ENCODE measurements around the gene NSL1.
A peak's percentile ranks its signal among the peaks of the same experiment; 100 is the strongest.
"Not testable (repeated sequence)": the region's sequence is repeated elsewhere in the genome, so short reads cannot be mapped to it uniquely, and the experiment has no call there.

NSL1 gene

DNA sequence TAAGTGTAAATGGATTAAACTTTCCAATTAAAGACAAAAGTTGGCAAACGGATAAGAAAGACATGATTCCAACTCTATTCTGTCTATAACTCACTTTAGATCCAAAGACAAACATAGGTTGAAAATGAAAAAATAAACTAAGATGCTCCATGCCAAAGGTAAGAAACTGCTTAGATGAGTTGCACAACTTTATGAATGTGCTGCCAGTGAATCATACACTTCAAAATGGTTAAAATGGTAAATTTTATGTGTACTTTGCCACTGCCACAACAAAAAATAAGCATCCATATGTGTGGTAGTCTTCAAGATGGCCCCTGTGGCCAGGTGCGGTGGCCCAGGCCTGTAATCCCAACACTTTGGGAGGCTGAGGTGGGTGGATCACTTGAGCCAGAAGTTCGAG is 45.0 kb downstream of the NSL1 start:
- no peak for DNase-seq

GRCh38 chr1:212745303-212745702 is 46.3 kb downstream of the NSL1 start:
- no peak for DNase-seq

DNA sequence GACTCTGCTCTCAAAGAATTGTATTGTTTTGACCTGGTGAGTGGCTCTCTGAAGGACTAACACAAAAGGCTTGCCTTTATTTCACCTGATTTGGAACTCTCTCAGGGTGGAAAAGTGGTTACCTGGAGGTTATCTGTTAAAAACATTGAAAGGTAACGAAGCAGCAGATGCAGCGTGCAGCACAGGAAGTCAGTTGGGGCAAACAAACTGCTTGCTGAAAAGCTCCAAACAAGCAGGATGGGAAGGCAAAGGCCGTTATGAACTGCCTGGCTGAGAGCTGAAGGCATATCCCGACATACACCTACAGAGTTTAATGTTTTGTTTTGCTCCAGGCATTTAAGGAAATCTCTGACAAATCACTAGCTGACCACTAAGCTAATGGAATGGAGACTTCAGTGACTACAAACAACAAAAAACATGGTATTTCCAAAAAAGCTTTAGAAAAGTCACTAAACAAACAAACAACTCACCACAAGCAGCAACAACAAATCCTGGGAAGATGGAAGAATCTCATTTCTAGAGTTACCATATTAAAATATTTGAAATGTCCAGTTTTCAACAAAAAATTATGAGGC is 47.6 kb downstream of the NSL1 start:
- DNase-seq, result no peak

DNA sequence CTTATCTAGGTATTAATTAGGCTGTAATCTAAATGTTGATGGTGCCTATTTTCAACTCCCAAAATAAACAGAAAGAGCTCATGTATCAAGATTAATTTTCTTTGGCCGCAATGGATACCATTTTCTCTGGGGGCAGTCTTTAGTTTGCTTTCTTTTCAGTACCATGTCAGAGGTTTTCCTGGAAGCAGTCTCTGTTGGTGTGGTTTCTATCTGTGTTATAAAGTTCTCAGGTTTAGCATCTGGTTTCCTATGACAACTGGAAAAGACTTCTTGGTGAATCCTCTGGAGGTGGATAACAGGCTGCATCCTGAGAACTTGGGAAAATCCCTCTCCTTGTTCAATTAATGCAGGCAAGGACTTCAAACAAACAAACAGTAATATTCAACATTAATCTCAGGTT is 53.2 kb downstream of the NSL1 start:
- no peak for DNase-seq

DNA sequence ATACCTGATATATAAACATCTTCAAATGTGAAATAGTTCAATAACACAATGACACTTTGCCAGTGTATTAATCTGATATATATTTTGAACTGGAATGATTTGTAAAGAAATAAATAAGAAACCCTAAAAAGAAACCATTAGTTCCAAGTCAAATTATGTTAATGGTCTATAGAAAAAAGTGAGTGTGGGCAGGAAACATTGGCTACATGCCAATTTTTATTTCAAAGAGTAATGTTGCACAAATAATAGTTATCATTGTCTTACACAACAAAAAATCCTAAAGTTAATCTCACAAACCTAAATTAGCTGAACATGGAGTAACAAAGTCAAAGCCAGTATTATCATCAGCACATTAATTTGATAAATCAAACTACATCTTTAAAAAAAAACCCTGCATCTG is 54.0 kb downstream of the NSL1 start:
- DNase-seq, result no peak

DNA sequence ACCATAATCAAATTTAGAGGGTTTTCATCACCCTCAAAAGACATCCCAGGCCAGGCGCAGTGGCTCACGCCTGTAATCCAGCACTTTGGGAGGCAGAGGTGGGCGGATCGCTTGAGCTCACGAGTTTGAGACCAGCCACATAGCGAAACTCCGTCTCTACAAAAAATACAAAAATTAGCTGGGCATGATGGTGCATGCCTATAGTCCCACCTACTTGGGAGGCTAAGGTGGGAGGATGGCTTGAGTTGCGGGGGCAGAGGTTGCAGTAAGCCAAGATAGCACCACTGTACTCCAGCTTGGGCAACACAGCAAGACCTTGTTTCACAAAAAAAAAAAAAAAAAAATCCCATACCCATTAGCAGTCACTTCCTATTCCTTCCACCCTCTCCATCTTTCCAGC is 58.5 kb downstream of the NSL1 start:
- DNase-seq, result no peak

DNA sequence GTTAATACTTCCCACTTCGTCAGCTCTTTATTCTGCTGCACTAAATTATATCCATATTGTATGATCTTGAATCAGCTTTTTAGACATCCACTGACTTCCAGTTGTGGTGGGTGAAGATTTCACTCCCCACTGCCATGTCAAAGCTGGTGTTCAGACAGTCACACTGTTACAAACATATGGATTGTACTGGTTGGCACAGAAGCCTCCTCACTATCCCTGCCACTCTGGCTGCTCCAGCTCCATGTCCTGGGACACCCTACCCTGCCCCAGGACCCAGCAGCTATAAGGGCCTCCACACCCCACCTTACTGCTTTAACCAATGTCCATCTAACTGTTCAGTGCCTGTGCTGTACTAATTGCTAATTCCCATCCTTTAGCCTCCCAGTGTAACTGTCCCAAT is 59.9 kb downstream of the NSL1 start:
- DNase-seq, result no peak

- peak; percentile 43 for DNase-seq
These were observed 63.0 kb downstream of the NSL1 start for GRCh38 chr1:212728606-212729005.

DNA sequence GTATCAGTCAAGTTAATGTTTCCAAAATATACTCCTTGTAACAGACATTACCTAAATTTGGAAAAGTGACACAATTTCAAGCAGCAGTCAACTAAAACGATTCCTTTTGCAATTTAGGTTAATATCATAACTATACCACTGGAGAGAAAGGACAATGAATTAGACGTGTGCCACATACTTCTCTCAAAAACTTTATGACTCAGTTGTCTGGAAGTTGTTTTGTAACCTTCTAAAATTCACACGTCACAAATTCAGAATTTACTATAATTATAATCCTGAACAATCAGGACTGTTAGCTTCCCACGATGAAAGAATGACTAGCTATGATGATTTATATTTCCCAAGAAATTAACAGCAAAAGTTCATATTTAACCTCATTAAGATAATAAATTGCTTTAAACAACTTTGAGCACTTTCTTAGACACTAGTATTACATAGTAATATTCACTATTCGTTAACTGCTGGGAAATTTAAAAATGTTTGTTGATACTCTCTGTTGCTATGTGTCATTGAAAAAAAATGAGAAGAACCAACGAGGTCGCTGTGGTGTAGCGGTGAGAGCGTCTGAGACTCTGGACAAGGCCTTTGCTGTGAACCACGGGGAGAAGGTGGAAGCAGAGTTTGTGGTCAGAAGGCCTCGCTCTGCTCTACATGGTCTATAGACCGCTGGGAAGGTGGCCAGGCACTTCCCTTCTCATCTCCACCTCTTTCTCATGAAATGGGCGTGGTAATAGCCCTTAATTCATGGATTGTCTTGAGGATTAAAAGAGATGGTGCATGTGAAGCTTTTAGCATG is 64.0 kb downstream of the NSL1 start:
- peak; percentile 50 for DNase-seq

- DNase-seq, result not testable (repeated sequence)
These were observed 66.9 kb downstream of the NSL1 start for GRCh38 chr1:212724679-212725078.

DNA sequence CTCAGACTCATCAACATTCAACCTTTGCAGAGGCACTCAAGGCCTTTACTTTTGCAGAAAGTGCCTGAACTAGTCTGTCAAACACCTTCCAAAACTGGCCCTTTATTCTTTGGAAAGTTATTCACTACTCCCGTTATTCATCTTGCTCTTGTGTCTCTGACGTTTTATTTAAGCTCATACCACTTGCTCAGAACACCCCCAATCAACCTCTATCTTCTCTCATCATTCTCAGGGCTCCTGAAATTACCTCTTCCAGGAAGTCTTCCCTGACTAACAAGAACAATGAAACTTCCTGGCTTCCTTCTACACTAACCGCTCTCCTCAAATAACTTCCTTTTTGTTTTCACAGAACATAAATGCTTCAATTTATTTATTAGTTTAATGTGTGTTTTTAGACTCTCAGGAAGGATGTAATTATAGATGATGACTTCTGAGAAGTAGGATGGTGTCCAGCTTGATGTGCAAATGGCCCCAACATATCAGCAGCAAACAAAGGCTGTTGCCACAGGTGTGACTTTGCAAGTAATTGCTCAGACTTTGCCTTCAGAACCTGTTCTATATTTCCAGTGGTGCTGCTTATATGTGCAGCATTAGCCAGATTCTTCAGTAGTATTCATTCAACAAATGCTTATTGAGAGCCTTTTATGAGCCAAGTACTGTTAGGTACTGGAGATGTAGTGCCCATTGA is 69.2 kb downstream of the NSL1 start:
- DNase-seq, result no peak

- DNase-seq, result peak; percentile 72
These were observed 70.0 kb downstream of the NSL1 start for GRCh38 chr1:212721388-212722247.

DNA sequence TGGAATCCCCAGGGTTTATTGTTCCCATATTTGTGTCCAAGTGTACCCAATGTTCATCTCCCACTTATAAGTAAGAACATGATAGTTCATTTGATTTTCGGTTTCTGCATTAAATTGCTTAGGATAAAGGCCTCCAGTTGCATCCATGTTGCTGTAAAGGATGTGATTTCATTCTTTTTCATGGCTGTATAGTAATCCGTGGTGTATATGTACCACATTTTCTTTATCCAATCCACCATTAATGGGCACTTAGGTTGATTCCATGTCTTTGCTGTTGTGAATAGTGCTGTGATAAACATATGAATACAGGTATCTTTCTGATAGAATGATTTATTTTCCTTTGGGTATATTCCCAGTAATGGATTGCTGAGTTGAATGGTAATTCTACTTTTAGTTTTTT is 71.9 kb downstream of the NSL1 start:
- DNase-seq, result no peak

DNA sequence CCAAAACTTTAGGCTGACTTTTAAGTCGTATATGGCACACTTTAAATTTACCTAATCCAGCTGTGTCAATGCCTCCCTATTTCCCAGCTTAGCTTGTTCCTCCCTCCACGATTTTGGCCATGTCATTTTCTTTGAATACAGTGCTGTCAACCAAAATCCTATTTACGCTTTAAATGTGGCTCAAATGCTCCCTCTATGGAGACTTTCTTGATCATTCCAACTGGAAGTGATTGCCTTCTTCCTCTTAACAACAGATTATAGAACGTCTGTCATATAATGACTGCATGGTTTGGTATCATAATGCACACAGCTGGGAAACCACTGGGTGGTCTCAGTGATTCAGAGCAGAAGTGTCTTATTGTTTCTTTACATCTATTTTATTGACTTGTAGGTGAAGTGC is 73.1 kb downstream of the NSL1 start:
- no peak for DNase-seq

DNA sequence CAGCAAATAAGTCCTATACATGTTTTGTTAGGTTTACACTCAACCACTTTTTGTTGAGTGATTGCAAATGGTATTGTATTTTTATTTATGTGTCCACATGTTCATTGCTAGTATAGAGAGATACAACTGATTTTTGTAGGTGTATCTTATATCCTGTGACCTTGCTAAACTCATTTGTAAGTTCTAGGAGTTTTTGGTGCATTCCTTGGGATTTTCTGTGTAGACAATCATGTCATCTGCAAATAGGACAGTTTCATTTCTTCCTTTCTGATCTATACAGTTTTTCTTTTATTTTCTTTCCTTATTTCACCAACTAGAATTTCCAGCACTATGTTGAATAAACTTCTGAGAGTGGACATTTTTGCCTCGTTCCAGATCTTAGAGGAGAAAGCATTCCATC is 75.4 kb downstream of the NSL1 start:
- no peak for DNase-seq

DNA sequence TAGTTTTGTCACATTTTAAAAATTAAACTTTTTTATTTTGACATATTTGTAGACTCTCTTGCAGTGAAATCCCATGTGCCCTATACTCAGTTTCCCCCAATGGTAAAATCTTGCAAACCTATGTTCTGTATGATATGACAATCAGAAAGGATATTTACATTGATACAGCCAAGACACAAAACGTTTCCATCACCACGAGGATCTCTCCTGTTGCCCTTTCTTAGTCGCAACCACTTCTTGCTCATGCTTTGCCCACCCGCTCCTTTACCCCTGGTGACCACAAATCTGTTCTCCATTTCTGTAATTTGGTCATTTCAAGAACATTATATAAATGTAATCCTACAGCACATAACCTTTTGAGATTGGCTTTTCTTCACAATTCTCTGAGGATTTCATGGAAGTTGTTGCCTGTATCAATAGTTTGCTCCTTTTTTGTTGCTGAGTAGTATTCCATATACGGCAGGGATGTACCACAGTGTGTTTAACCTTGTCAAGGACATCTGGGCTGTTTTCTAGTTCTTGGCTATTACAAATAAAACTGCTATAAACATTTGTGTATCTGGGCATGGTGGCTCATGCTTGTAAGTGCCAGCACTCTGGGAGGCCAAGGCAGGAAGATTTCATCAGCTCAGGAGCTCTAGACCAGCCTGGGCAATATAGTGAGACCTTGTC is 78.0 kb downstream of the NSL1 start:
- DNase-seq, result peak; percentile 57

DNA sequence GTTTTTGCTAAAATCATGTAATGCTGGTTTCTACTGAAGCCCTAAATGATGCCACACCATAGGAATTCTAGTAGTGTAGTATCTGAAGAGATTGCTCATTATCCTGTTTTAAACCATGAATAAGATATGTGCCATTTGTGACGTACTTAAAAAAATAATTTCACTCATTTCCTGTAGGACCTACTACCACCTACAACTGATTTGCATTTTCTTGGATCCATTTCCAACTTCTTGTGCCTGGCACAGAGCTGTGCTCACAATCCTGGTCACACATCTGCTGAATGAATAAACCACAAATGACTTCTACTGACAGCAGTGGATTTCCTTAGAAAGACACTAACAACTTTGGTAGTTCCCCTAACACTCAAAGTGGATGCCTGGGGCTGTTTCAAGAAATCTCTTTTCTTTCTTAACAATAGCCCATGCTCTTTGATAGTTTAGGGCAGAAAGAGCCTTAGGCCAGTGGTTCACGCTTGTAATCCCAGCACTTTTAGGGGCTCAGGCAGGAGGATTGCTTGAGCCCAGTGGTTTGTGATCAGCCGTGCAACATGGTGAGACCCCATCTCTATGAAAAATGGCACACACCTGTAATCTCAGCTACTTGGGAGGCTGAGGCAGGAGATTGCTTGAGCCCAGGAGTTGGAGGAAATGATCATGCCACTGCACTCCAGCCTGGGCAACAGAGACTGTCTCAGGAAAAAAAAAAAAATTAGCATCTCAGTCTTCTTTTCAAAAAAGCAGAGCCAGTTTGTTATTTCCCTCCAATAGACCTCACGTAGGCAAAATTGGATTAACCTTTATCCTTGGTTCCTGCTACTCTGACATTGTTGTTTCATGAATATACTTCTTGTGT is 78.9 kb downstream of the NSL1 start:
- peak; percentile 56 for DNase-seq

- DNase-seq, result not testable (repeated sequence)
These were observed 79.6 kb downstream of the NSL1 start for GRCh38 chr1:212711974-212712373.

- no peak for DNase-seq
These were observed 81.0 kb downstream of the NSL1 start for GRCh38 chr1:212710566-212710965.

GRCh38 chr1:212703991-212704564 is 87.5 kb downstream of the NSL1 start:
- DNase-seq, result no peak

GRCh38 chr1:212702672-212703071 is 88.9 kb downstream of the NSL1 start:
- no peak for DNase-seq
